Activated CD8-positive, alpha-beta memory T cell treated with anti-CD3 and anti-CD28 coated beads for 36 hours (primary cell): Measurements from ENCODE around the gene PPP1R3E. TPM values are rescaled to one million over a fixed set of nuclear protein-coding genes. Genes with fewer than 3 reads are reported as not detected.

Source experiments
- CTCF ChIA-PET: fragments of 350-600 bp; sonication (Branson Sonifier 250); formaldehyde crosslinking; loops from one replicate; lab custom pipeline; 2021; ENCODE audit warnings: antibody characterized with exemption; lab: Charles Lee
- POLR2A ChIA-PET: fragments of 350-600 bp; sonication (Branson Sonifier 250); formaldehyde crosslinking; loops from one replicate; lab custom pipeline; 2021; ENCODE audit warnings: antibody characterized with exemption; lab: Charles Lee
- total RNA-seq, 2 experiments: library from RNA; stranded (reverse); gene quantifications; one replicate each; pipeline ENCODE4 v1.2.3, GENCODE V29; 2021

Gene PPP1R3E
- 10 to 100 TPM; 16.2 to 18.8 TPM for total RNA-seq

DNA sequence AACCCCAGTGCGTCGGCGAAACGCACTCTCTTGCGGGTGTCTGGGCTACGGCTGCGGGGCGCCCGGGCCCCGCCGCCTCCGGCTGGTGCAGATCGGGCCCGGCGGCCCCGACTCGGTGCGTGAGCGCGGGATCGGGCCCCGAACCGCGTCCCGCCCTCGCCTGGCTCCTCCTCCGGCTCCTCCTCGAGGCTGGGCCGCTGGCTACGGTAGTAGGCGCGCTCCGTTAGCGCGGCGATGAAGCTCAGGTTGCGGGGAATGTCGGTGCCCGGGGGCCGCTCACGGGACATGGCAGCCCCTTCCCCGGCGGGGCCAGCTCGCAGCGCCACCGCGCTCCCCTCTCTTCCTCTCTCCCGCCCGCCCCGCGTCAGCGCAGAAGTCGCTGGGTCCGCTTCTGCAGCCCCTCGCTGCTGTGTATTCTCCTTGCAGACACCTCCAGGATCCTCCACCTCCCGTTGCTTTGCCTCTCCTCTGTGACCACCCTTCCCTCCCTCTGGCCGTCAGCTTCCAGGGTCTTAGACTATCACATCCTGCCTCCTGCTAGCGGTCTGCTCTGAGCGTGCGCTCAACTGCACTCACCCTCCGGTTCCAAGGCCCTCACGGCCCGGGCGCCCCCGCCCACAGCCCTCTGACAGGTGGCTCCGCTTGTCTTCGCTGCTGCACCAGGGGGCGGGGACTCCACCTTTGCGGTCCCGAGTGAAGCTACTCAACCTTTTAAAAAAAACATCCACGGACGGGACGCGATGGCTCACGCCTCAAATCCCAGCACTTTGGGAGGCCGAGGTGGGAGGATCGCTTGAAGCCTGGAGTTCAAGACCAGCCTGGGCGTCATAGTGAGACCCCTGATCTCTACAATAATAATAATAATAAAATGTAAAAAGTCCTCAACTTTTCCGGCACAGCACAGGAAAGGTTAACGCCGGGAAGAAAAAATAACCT lies at the start of gene PPP1R3E:
PPP1R3E (minus strand) TSS at position 570 of the 936 bp plus-strand sequence; CDS start at position 287, 283 bp downstream.
- ChIA-PET CTCF (interaction anchor here (0.6 to 4.5 kb wide), 11 partner anchors 7 to 732 kb away, joined by 3 to 47 read pairs (median 5); partner anchors contain the start of genes ACIN1, C14orf119, HOMEZ and PABPN1), POLR2A (interaction anchor here (0.5 to 3.4 kb wide), 11 partner anchors 16 to 1743 kb away, joined by 3 to 73 read pairs (median 4); partner anchors contain the start of genes ACIN1, C14orf119, HOMEZ and PABPN1)

- CTCF ChIA-PET = interaction anchor here (0.9 to 1.2 kb wide), 3 partner anchors 11 to 85 kb away, joined by 3 to 5 read pairs (median 4); no protein-coding TSS in a partner anchor
- POLR2A ChIA-PET = no interaction called here
Observed at GRCh38 chr14:23351681-23352505, 49.2 kb upstream of the PPP1R3E start.

DNA sequence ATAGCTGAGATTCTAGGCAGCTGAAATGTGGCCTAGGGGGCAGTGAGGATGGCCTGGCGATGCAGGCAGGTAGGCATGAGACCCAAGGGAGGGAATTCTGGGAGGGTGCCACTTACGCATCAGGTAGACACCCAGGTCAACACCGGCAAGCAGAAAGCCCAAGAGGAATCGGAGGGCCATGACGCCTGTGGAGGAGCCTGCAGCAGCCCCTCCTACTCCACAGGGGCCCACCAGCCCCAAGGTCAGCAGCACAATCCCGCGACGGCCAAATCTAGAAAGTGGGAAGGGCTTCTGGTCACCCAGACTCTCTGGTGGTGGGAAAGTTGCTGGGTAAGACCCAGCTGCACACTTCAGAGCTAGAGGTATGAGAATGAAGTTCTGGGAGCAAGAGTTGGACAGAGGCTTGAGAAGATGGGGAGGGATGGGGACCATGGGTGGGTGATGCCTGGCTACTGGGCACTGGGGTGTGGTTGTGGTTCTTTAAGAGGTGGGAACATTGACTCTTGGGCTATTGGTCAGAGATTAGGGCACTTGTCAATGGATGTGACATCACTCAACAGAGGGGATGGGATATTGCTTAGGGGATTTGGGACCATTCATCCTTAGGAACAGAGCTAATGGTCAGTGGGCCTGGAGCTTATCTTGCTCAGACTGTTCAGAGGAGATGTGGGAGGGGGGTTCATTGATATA lies 46.6 kb upstream of the PPP1R3E start:
- ChIA-PET POLR2A (no interaction called here), CTCF (no interaction called here)

DNA sequence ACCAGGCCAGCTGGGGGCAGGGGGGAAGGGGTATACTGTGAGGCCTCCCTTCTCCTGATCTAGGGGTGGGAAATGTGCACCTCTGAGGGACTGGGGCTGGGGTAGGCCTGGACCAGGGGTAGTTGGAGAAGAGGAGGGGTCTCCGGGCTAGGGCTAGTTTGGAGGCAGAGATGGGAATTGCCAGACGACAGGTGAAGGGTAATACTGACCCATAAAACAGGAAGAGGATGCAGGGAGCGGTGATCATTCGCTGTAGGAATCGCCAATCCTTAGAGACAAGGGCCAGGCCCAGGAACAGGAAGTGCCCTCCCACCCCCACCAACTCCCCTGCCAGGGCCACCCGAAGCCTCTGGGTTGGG lies 45.6 kb upstream of the PPP1R3E start:
- ChIA-PET CTCF (no interaction called here), POLR2A (no interaction called here)

DNA sequence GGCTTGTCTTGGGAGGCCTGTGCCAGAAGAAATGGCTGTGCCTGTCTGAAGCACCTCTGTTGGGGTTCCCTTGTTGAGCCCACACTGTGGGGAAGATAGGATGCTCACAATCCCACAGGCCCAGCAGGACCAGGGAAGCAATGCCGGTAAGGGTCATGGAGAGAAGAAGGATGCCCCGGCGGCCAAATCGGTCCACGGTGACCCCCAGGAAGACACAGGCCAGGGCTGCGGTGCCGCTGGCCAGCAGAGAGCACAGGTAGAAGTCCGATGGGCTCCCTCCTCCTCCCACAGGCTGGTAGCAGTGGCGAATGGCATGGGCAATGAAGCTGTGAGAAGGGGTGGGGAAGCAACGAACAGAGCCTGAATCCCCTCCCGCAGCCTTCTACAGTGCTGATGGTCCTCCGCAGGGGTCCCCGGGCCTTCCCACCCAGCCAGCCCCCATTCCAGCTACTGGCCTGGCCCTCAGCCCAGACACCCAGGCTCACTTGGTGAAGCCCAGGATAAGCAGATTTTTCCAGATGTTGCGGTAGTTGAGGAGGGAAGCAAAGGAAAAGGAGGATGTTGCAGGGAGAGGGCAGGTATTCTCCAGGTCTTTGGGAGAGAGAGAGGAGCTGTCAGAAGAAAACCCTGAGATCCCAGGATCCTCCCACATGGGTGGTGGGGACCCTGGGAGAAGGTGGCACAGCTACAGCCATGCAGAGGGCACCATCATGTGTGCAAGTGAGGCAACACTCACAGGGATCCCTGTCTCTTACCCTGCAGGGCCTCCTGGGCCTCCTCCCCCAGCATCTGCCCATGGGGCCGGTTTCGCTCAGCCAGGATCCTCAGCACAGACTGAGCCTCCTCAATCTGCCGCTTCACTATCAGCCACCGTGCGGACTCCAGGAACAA lies 45.0 kb upstream of the PPP1R3E start:
- ChIA-PET CTCF (no interaction called here), POLR2A (no interaction called here)

DNA sequence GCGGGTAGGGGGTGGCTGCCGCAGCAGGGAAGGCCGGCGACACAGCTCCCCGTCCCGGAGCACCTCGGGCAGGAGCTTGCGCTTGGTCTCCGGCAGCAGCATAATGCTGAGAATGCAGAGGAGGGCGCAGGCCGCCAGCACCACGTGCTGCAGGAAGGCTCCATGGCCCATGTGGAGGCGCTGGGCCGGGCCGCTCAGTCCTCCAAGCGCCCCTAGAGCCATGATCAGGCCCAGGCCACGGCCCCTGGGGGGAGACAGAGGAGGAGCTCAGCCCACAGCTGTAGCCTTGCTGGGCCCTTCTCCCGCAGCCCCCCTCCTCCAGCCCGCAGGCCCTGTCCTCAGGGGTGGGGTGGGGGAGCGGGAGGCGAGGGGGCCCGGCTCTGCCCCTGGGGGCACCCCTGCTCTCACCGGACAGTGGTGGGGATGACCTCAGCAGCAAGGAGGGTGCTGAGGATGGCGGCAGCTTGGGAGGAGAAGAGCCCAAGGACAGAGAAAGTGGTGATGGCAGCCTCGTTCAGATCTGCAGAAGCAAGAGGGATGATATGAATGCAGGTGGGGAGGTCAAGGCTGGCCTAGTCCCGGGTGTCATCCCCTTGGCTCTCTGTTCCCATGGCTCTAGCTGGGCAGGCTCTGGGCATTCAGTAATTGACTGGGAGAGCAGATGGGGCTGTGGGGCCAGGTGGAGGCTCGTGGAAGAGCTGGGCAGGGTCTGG lies 44.2 kb upstream of the PPP1R3E start:
- POLR2A ChIA-PET = no interaction called here
- CTCF ChIA-PET = no interaction called here

DNA sequence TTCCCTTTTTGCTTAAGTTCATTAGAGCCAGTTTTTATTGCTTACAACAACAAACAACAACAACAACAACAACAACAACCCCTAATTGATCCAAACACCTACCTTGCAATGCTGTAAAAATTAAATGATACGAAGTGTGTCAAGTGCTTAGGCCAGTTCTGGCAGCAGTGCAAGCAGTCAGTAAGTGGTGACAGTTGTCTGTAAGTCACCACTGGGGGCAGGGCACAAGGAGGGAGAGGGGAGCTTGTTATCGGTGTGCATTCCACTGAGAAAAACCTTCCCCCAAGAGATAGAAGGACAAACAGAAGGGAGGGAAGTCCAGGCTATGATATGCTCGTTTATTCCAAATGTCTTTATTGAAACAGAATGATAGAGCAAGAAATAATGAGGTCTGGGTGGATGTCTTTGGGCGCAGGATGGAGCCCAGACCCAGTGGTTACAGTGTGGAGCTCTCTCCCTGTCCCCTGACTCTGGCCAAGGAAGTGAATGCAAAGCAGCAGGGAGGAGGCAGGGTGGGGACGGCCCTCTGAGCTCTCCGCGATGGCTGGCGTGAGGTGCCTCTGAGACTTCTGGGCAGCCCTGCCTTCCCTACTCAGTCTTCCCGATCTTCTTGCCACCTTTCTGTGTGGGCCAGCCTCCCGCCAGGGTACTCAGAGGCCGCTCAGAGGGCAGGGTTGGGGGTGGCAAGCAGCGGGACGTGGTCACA lies 43.5 kb upstream of the PPP1R3E start:
- POLR2A ChIA-PET = no interaction called here
- CTCF ChIA-PET = interaction anchor here (0.6 to 0.9 kb wide), 3 partner anchors 20 to 254 kb away, joined by 3 to 5 read pairs (median 4); no protein-coding TSS in a partner anchor

DNA sequence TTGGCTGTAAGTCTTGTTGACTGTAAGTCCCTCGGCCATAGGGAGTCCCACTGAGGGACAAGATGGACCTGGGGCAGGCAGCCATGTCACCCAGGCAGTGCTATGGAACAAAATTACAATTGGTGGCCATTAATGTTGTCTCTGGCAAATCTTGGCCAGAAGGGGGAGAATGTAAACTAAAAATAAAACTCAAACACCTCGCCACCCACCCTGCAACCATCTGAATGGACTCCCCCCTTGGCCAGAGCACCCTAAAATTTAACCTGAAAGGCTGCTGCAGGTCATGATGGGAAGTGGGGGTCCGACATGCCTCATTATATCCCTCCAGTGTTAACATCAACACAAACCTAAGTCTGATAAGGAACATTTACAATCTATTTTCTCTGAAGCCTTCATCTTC lies 41.8 kb upstream of the PPP1R3E start:
- POLR2A ChIA-PET = no interaction called here
- CTCF ChIA-PET = no interaction called here

DNA sequence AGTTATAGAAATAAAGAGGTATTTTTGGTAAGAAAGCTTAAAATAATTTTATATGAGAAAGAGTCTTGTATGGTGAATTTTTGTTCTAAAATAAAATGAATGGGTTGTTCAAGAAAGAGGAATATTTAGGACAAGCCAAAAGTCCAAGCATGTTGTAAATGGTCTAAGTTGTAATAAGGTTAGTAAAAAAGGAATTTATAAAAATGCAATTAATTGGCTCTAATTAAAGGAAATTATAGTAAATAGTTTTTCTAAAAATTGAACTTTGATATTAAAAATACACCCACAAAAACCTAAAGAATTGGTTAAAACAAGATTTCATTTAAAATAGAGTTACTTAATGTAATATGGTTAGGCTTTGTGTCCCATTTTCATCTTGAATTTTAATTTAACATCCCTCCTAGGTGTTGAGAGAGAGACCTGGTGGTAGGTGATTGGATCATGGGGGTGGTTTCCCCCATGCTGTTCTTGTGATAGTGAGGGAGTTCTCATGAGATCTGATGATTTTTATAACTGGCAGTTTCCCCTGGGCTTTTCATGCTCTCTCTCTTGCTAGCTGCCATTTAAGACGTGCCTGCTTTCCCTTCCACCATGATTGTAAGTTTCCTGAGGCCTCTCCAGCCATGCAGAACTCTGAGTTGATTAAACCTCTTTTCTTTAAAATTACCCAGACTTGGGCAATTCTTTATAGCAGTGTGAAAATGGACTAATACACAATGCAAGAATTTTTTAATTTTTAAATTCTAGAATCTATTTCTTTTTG lies 37.0 kb upstream of the PPP1R3E start:
- ChIA-PET CTCF (interaction anchor here (1.1 kb wide), 1 partner anchor 10 kb away, joined by 3 read pairs; no protein-coding TSS in a partner anchor), POLR2A (no interaction called here)

DNA sequence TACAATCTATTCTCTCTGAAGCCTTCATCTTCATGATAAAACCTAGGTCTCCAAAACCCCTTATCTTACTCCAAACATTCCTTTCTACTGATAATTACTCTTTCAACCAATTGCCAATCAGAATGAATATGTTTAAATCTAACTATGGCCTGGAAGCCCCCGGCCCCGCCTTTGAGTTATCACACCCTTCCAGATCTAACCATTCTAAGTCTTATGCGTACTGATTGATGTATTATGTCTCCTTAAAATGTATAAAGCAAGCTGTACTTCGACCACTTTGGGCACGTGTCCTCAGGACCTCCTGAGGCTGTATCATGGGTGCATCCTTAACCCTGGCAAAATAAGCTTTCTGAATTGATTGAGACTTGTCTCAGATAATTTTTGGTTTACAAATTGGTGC lies 33.0 kb upstream of the PPP1R3E start:
- POLR2A ChIA-PET = no interaction called here
- CTCF ChIA-PET = interaction anchor here (2.3 kb wide), 1 partner anchor 44 kb away, joined by 7 read pairs; no protein-coding TSS in a partner anchor

DNA sequence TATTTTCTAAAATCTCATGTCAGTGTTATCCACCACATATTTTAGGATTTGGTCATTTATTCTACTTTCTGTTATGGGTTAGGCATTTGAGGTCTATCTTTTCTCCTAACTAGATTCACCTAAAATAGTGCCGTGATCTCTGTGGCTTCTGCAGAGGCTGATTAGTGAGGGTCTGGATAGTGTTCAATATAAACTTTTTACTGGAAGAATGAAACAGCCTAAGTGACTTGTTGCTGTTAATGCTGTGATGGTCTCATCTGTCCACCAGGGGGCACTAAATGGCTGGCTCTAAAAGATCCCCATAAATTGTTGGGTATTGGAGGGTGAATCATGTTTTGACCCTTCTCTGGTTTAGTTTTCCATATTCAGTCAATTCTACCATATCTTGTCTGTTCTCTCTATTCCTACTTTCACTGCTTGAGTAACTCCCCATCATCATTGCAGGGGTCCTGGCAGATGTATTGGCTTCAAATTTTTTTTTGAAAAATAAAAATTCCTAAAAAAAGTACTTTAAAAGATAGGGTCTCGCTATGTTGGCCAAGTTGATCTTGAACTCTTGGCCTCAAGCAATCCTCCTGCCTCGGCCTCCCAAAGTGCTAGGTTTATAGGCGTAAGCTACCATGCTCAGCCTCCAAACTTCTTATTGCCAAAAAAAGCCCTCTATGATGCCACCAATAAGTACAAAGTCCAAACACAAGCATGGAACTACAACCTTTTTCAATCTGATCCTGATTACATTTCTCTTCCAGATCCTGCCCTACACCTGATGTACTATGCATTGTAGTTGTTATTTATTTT lies 25.5 kb upstream of the PPP1R3E start:
- POLR2A ChIA-PET = no interaction called here
- CTCF ChIA-PET = interaction anchor here (1.0 to 6.8 kb wide), 2 partner anchors 52 to 54 kb away, joined by 3 to 40 read pairs; no protein-coding TSS in a partner anchor

GRCh38 chr14:23326491-23327332 lies 24.1 kb upstream of the PPP1R3E start:
- ChIA-PET POLR2A (interaction anchor here (0.7 to 1.2 kb wide), 3 partner anchors 22 to 32 kb away, joined by 5 to 7 read pairs (median 6); partner anchors contain the start of gene PPP1R3E), CTCF (interaction anchor here (0.6 to 6.8 kb wide), 5 partner anchors 19 to 214 kb away, joined by 3 to 40 read pairs (median 3); no protein-coding TSS in a partner anchor)

DNA sequence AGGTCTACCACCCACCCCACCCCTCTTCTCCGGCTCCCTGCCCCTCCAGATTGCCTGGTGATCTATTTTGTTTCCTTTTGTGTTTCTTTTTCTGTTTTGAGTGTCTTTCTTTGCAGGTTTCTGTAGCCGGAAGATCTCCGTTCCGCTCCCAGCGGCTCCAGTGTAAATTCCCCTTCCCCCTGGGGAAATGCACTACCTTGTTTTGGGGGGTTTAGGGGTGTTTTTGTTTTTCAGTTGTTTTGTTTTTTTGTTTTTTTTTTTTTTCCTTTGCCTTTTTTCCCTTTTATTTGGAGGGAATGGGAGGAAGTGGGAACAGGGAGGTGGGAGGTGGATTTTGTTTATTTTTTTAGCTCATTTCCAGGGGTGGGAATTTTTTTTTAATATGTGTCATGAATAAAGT lies 23.1 kb upstream of the PPP1R3E start:
- ChIA-PET CTCF (interaction anchor here (1.4 to 6.8 kb wide), 3 partner anchors 20 to 55 kb away, joined by 3 to 40 read pairs (median 4); no protein-coding TSS in a partner anchor), POLR2A (interaction anchor here (0.6 to 1.1 kb wide), 3 partner anchors 21 to 631 kb away, joined by 4 to 7 read pairs (median 5); no protein-coding TSS in a partner anchor)

- CTCF ChIA-PET = interaction anchor here (6.8 kb wide), 1 partner anchor 56 kb away, joined by 40 read pairs; no protein-coding TSS in a partner anchor
- POLR2A ChIA-PET = no interaction called here
Observed at GRCh38 chr14:23324993-23325392, 22.3 kb upstream of the PPP1R3E start.
